H1 (cell line): ENCODE data around the gene NOXO1. TPM values are rescaled to one million over a fixed set of nuclear protein-coding genes. Genes with fewer than 3 reads are reported as not detected.

ENCODE experiments used
- CHD1 ChIP-seq: IDR thresholded peaks from 2 replicates; pipeline ENCODE4 v1.6.1; 2012; ENCODE audit warnings: low read depth, low read length, improper control_type of control experiment
- MAFK ChIP-seq: IDR thresholded peaks from 2 replicates; pipeline ENCODE4 v1.6.1; 2012; ENCODE audit warnings: low read depth, mild to moderate bottlenecking, improper control_type of control experiment, low read length
- RAD21 ChIP-seq, 2 experiments: IDR thresholded peaks in 1 of 2; conservative IDR thresholded peaks in 1 of 2; 2 replicates each; pipeline ENCODE4 v1.6.1; 2011; ENCODE audit warnings: low read depth in 2 of 2, low read length in 2 of 2, improper control_type of control experiment in 1 of 2, inconsistent platforms in 1 of 2, mild to moderate bottlenecking in 1 of 2, moderate library complexity in 1 of 2
- TBP ChIP-seq: IDR thresholded peaks from 2 replicates; pipeline ENCODE4 v1.6.1; 2011; ENCODE audit warnings: low read depth, low read length, improper control_type of control experiment
- TCF12 ChIP-seq: IDR thresholded peaks from 2 replicates; pipeline ENCODE4 v1.6.1; 2011; ENCODE audit warnings: low read depth, mild to moderate bottlenecking, low read length
- polyA plus RNA-seq, 7 experiments: library from polyadenylated mRNA; depleted of rRNA in 3 of 7; stranded (reverse) in 5 of 7; unstranded in 2 of 7; fragments of >200 nt in 5 of 7; fragments of 200-250 nt in 2 of 7; gene quantifications; 1 replicate in 5 of 7; 2 replicates in 1 of 7; 4 replicates in 1 of 7; pipeline versions ENCODE4 v1.2.1 to v1.2.3, GENCODE V29; 2011 to 2013; ENCODE audit warnings: missing spikeins in 2 of 7, mixed read lengths in 2 of 7
- total RNA-seq: library from RNA; stranded (reverse); fragmentation: NEBNext Ultra II Directional; extraction: Animal tissue kit (Norgen Biotek cat#: 25700); gene quantifications from 2 replicates; pipeline ENCODE4 v1.2.1, GENCODE V29; 2021

Gene NOXO1
- total and polyA plus RNA-seq, 2 of the 8 experiments (the other 6 are each of a cell fraction or from before 2014, with no cell fraction given) = 1.3 to 2.5 TPM

DNA sequence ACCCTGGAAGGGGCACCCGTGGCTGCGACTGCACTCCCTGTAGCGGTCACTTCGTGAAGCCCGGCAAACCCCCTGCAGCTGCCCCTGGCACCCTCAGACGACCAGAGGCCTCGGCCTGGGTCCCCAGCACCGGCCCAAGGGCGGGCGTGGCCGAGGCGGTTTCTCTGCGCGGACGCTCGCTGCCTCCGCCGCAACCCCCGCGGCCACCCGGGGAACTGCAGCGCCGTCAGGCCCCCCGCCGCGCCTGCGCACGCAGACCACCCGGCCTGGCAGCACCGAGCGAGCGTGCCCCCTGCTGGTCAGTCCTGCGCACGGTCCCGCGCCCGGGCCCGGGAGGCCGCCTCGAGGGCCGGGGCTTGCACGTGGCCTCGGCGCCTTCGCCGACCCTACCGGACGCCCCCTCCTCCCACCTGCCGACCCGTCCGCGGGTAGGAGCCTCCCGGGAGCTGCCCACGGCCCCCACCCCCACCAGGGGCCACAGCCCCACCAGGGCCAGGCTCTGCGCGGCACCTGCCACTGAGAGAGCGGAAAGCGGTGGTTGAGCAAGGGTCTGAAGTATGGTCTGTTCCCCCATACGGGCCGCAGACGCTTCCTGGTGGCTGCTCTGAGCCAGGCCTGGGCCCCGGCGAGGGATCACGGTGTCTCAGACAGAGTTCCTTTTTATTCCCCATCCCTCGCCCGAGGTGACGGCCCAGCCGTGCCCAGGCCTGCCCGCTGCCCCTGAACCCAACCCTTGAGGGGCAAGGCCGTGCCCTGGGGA, 51.5 kb downstream of the NOXO1 start (continued):
- peak; percentile 24; the same call in 1 of the 2 replicates for TF ChIP-seq TBP
- no peak for TF ChIP-seq MAFK
- peak; percentile 51 to 76 for TF ChIP-seq RAD21 (IDR thresholded peaks at IDR 0.05 in 1 of 2, conservative IDR thresholded peaks at IDR 0.05 in 1 of 2; ENCODE audit: low read depth in 2 of 2, low read length in 2 of 2)
- no peak for TF ChIP-seq CHD1
- TF ChIP-seq TCF12 = no peak
